Omental fat pad (tissue), 4 donors: ENCODE results near the gene GNPTAB. TPM values are rescaled to one million over a fixed set of nuclear protein-coding genes. Genes with fewer than 3 reads are reported as not detected.

Experiments
- ATAC-seq: fragments of 150-250 bp; one replicate; pipeline ENCODE4 v1.9.1; 2016; ENCODE audit warnings: mild to moderate bottlenecking, moderate library complexity; ENCODE audit not compliant: low FRiP score
- DNase-seq: peaks from one replicate; pipeline ENCODE4 v3.0.0-alpha.2; 2019; ENCODE audit warnings: low spot score
- CTCF ChIP-seq, 3 donors: fragments of 450-650 bp; IDR thresholded peaks; one replicate each; pipeline ENCODE4 v1.5.1; 2016 to 2017; ENCODE audit warnings: antibody characterized with exemption in 3 of 3, mild to moderate bottlenecking in 3 of 3, moderate library complexity in 2 of 3
- total RNA-seq, 4 donors: library from RNA; depleted of rRNA; stranded (reverse); fragments of >200 nt; gene quantifications; one replicate each; pipeline ENCODE4 v1.1.0, GENCODE V29; 2016

The GNPTAB gene
- total RNA-seq, 4 donors from 2014 or later, result 18.3 to 28.8 (median 24.8) TPM

GRCh38 chr12:101763246-101763931 is 67.4 kb downstream of the GNPTAB start:
- ATAC-seq (no peak), DNase-seq (no peak)
- TF ChIP-seq CTCF (IDR thresholded peaks at IDR 0.05), result no peak

GRCh38 chr12:101761781-101762180 is 69.0 kb downstream of the GNPTAB start:
- ATAC-seq, result no peak
- TF ChIP-seq CTCF (IDR thresholded peaks at IDR 0.05), result no peak
- no peak for DNase-seq

GRCh38 chr12:101761350-101761749 is 69.4 kb downstream of the GNPTAB start:
- no peak for DNase-seq
- ATAC-seq, result no peak
- TF ChIP-seq CTCF (IDR thresholded peaks at IDR 0.05), result no peak

- peak in 1 of 3 donors; percentile 6 for TF ChIP-seq CTCF (IDR thresholded peaks at IDR 0.05)
- ATAC-seq (no peak), DNase-seq (no peak)
Measured at GRCh38 chr12:101759396-101760047, 71.2 kb downstream of the GNPTAB start.

GRCh38 chr12:101750152-101750551 is 80.6 kb downstream of the GNPTAB start:
- no peak for DNase-seq
- no peak for ATAC-seq

DNA sequence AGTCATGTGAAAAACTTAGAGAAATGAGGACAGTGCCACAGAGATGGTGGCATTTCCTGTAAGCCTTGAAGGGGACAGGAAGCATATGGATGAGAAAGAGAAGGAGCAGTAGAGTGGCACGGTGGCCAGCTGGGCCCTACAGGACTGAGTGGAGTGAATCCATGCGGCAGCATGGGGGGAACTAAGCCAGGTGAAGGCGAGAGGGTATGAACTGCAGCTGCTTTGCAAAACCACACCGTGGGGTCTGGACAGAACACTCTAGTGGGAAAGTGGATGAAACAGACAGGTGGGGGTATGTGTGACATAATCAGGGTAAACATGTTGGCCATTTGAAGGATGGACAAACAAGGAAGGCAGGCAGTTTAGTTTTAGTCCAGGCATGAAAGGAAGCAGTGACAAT is 81.1 kb downstream of the GNPTAB start:
- ATAC-seq, result no peak
- no peak for TF ChIP-seq CTCF (IDR thresholded peaks at IDR 0.05)

More at GRCh38 chr12:101750152-101750551, 80.6 kb downstream of the GNPTAB start:
- no peak for TF ChIP-seq CTCF (IDR thresholded peaks at IDR 0.05)

DNA sequence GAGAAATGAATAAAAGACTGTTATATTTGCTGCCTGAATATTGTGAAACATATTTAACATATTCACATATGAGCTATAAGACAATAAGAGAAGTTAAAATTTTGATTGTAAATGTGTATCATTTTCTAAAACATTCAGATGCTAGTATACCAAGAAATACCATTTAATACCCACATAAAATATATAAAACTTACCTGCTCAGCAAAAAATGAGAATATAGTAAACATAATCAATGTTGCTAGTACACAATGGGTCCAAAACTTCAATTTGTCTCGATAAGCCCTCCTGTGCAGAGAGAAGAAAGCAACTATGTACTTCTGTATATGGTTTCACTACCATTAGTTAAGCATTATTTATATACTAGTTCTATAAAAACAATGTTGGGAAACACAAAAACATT is 81.9 kb downstream of the GNPTAB start:
- DNase-seq, result no peak
- ATAC-seq, result no peak

More for the DNA sequence above, 81.1 kb downstream of the GNPTAB start:
- no peak for DNase-seq

More for the DNA sequence above, 81.9 kb downstream of the GNPTAB start:
- TF ChIP-seq CTCF (IDR thresholded peaks at IDR 0.05), result no peak
